HG02973 (cell line): ENCODE data around the gene RNF43.

Experiments used
- ATAC-seq: cut with Tn5 transposase; IDR thresholded peaks from one replicate; pipeline ENCODE4 v1.9.1; 2021; ENCODE audit warnings: moderate library complexity; ENCODE audit not compliant: unreplicated experiment

Gene RNF43

GRCh38 chr17:58417300-58418092 lies at the start of gene RNF43:
RNF43 (minus strand) TSS chr17:58417534; CDS start chr17:58415577, 1,957 bp downstream.
- ATAC-seq: peak; percentile 93

- no peak for ATAC-seq
Measured at GRCh38 chr17:58455491-58455890, 38.2 kb upstream of the RNF43 start.

- no peak for ATAC-seq
Measured at GRCh38 chr17:58452738-58453137, 35.4 kb upstream of the RNF43 start.

GRCh38 chr17:58447039-58447975 lies 30.0 kb upstream of the RNF43 start:
- no peak for ATAC-seq

GRCh38 chr17:58446086-58446485 lies 28.8 kb upstream of the RNF43 start:
- ATAC-seq: no peak

- ATAC-seq: no peak
Measured at GRCh38 chr17:58436805-58437239, 19.5 kb upstream of the RNF43 start.

- no peak for ATAC-seq
Measured at GRCh38 chr17:58436245-58436644, 18.9 kb upstream of the RNF43 start.

- no peak for ATAC-seq
Measured at GRCh38 chr17:58432806-58433573, 15.7 kb upstream of the RNF43 start.

GRCh38 chr17:58427807-58428206 lies 10.5 kb upstream of the RNF43 start:
- no peak for ATAC-seq

GRCh38 chr17:58421711-58422110 lies 4.4 kb upstream of the RNF43 start:
- no peak for ATAC-seq

GRCh38 chr17:58420827-58421226 lies 3.5 kb upstream of the RNF43 start:
- no peak for ATAC-seq

- ATAC-seq: no peak
Measured at GRCh38 chr17:58416937-58417299, 416 bp downstream of the RNF43 start.

- no peak for ATAC-seq
Measured at GRCh38 chr17:58416396-58416795, 938 bp downstream of the RNF43 start.

- ATAC-seq: no peak
Measured at GRCh38 chr17:58415371-58416055, 1.8 kb downstream of the RNF43 start.

GRCh38 chr17:58414596-58414997 lies 2.7 kb downstream of the RNF43 start:
- ATAC-seq: no peak

- no peak for ATAC-seq
Measured at GRCh38 chr17:58413684-58414083, 3.6 kb downstream of the RNF43 start.

- no peak for ATAC-seq
Measured at GRCh38 chr17:58412961-58413586, 4.3 kb downstream of the RNF43 start.

- no peak for ATAC-seq
Measured at GRCh38 chr17:58412064-58412703, 5.2 kb downstream of the RNF43 start.

GRCh38 chr17:58411408-58411894 lies 5.9 kb downstream of the RNF43 start:
- no peak for ATAC-seq
